ENCODE results near the gene TNFAIP8L3.

- TF ChIP-seq CTCF (IDR thresholded peaks at IDR 0.05) (no peak), POLR2A (IDR thresholded peaks at IDR 0.05) (no peak)
These were observed 27.2 kb downstream of the TNFAIP8L3 start for GRCh38 chr15:51067510-51067909.
